ENCODE results near the gene ACAP3. TPM values are rescaled to one million over a fixed set of nuclear protein-coding genes. Genes with fewer than 3 reads are reported as not detected.

The ACAP3 gene
- total RNA-seq, 4 donors from 2014 or later, result 13.4 to 43.3 (median 18.8) TPM

GRCh38 chr1:1244192-1244811 lies 63.4 kb downstream of the ACAP3 start:
- TF ChIP-seq CTCF (IDR thresholded peaks at IDR 0.05; ENCODE audit: low read depth), result no peak

DNA sequence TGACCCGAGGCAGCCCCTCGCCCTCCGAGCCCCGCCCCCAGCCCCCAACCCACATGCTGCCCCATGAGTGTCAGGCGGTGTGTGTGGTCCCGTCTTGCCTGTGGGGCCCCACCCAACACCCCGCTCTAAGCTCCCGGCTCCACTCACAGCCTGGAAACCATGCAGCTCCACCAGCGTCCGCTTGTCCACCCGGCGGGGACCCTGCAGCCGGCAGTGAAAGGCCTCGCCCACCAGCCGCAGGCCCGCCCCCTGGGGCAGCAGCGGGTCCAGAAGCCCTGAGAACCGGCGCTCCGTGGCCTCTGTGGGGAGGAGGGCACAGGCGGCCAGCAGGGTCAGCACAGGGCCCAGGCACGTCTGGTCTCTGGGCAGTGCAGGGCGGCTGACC lies 63.9 kb downstream of the ACAP3 start:
- TF ChIP-seq CTCF (IDR thresholded peaks at IDR 0.05; ENCODE audit: low read depth), result no peak

- no peak for TF ChIP-seq CTCF (IDR thresholded peaks at IDR 0.05; ENCODE audit: low read depth)
These were observed 64.5 kb downstream of the ACAP3 start for GRCh38 chr1:1243266-1243660.

DNA sequence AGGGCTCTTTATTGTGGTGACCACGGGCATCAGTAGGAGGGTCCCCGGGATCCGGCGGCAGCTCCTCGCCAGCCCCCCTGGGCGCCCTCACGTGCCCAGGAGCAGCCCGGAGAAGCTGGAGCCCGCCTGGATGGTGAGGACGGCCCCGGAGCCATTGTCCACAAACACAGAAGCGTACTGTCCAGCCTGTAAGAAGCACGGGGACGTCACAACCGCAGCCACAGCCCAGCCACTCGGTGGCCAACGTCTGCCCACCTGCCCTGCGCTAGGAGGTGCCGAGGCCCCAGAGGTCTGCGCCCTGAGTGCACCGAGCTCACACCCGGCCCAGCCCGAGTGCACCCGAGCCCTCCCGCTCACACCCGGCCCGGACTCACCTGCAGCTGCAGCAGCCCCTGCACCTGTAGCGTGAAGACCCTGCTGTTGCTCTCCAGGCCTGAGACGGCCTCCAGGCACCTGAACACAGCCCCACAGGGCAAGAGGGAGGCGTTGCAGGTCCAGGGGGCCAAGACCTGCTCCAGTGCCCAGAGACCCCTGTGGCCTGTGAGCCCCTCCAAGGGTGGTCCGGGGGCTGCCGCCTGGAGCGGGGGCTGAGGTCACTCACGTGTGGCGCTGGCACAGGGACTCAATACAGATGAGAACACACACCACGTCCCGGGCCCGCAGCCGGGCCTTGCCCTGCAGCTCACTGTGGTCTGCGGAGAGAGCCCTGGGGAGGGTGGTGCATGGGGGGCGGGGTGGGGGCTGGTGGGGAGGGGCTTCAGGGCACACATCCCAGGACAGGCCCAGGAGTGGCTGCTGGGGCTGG lies 65.1 kb downstream of the ACAP3 start:
- TF ChIP-seq CTCF (IDR thresholded peaks at IDR 0.05; ENCODE audit: low read depth), result no peak

Small RNA genes within 50 kb of the gene (small RNA-seq; reads per million reads assigned to genes)
- not detected for gene MIR6726

Other genes with a start within 250 kb of the ACAP3 start
- gene RNF223, start 233.6 kb downstream of the ACAP3 start, total RNA-seq, result not detected
- gene C1orf159, start 191.8 kb downstream of the ACAP3 start, total RNA-seq, result 10 to 100 TPM in 1 of 4 donors, 1 to 10 TPM in 3; 3.7 to 14.7 (median 7.2) TPM
- gene TTLL10, start 134.1 kb downstream of the ACAP3 start, total RNA-seq, result under 1 TPM in 1 of 4 donors, not detected in 3; 0.19 TPM
- gene TNFRSF18, start 101.3 kb downstream of the ACAP3 start, total RNA-seq, result 1 to 10 TPM in 1 of 4 donors, under 1 TPM in 1, not detected in 2; 0.44 to 2.6 TPM
- gene TNFRSF4, start 93.8 kb downstream of the ACAP3 start, total RNA-seq, result 1 to 10 TPM in 2 of 4 donors, under 1 TPM in 1, not detected in 1; 0.68 to 4.7 (median 1.6) TPM
- 100 to 1,000 TPM in 2 of 4 donors, 10 to 100 TPM in 2; 42.6 to 143 (median 87.8) TPM for gene SDF4, start 75.9 kb downstream of the ACAP3 start, total RNA-seq
- gene B3GALT6, start 75.7 kb downstream of the ACAP3 start, total RNA-seq, result 10 to 100 TPM in 1 of 4 donors, 1 to 10 TPM in 3; 7.2 to 13.9 (median 7.8) TPM
- gene C1QTNF12, start 61.2 kb downstream of the ACAP3 start, total RNA-seq, result 1 to 10 TPM in 3 of 4 donors, not detected in 1; 1.1 to 2.3 (median 1.4) TPM
- 10 to 100 TPM; 20.1 to 35.4 (median 33.5) TPM for gene UBE2J2, start 34.1 kb downstream of the ACAP3 start, total RNA-seq
- 1 to 10 TPM in 3 of 4 donors, under 1 TPM in 1; 0.82 to 4.1 (median 1.5) TPM for gene SCNN1D, start 27.5 kb downstream of the ACAP3 start, total RNA-seq
- gene PUSL1, start 667 bp upstream of the ACAP3 start, total RNA-seq, result 10 to 100 TPM in 3 of 4 donors, 1 to 10 TPM in 1; 7.2 to 12.9 (median 10.9) TPM
- gene INTS11, start 16.7 kb upstream of the ACAP3 start, total RNA-seq, result 100 to 1,000 TPM in 1 of 4 donors, 10 to 100 TPM in 3; 50.5 to 122 (median 60.6) TPM
- 10 to 100 TPM in 1 of 4 donors, 1 to 10 TPM in 3; 4.9 to 33.0 (median 9.4) TPM for gene CPTP, start 16.9 kb upstream of the ACAP3 start, total RNA-seq
- gene TAS1R3, start 23.4 kb upstream of the ACAP3 start, total RNA-seq, result under 1 TPM in 2 of 4 donors, not detected in 2; 0.22 to 0.75 TPM
- gene DVL1, start 41.5 kb upstream of the ACAP3 start, total RNA-seq, result 10 to 100 TPM; 26.2 to 80.3 (median 39.5) TPM
- 100 to 1,000 TPM in 3 of 4 donors, 10 to 100 TPM in 1; 48.8 to 226 (median 163) TPM for gene MXRA8, start 50.6 kb upstream of the ACAP3 start, total RNA-seq
- 100 to 1,000 TPM in 1 of 4 donors, 10 to 100 TPM in 3; 53.6 to 153 (median 83.5) TPM for gene AURKAIP1, start 67.3 kb upstream of the ACAP3 start, total RNA-seq
- 100 to 1,000 TPM; 146 to 268 (median 194) TPM for gene CCNL2, start 91.4 kb upstream of the ACAP3 start, total RNA-seq
- 100 to 1,000 TPM in 3 of 4 donors, 10 to 100 TPM in 1; 87.9 to 222 (median 116) TPM for gene MRPL20, start 99.4 kb upstream of the ACAP3 start, total RNA-seq
- 10 to 100 TPM in 2 of 4 donors, 1 to 10 TPM in 2; 4.1 to 15.4 (median 8.7) TPM for gene ANKRD65, start 113.3 kb upstream of the ACAP3 start, total RNA-seq
- gene VWA1, start 127.8 kb upstream of the ACAP3 start, total RNA-seq, result 10 to 100 TPM in 2 of 4 donors, 1 to 10 TPM in 2; 6.0 to 21.3 (median 10.3) TPM
- under 1 TPM in 1 of 4 donors, not detected in 3; 0.19 TPM for gene ATAD3C, start 141.8 kb upstream of the ACAP3 start, total RNA-seq
- 10 to 100 TPM in 2 of 4 donors, 1 to 10 TPM in 2; 5.4 to 23.6 (median 11.2) TPM for gene ATAD3B, start 163.8 kb upstream of the ACAP3 start, total RNA-seq
- 10 to 100 TPM in 3 of 4 donors, 1 to 10 TPM in 1; 9.3 to 22.6 (median 12.9) TPM for gene ATAD3A, start 204.2 kb upstream of the ACAP3 start, total RNA-seq
- 1 to 10 TPM in 3 of 4 donors, not detected in 1; 1.3 to 5.1 (median 3.2) TPM for gene TMEM240, start 232.7 kb upstream of the ACAP3 start, total RNA-seq

Measured in subcutaneous adipose tissue (tissue), 4 donors.